ENCODE results near the gene NDUFS1. TPM values are rescaled to one million over a fixed set of nuclear protein-coding genes. Genes with fewer than 3 reads are reported as not detected.

The NDUFS1 gene
- total RNA-seq, 1 experiment from 2014 or later, result 110 TPM

DNA sequence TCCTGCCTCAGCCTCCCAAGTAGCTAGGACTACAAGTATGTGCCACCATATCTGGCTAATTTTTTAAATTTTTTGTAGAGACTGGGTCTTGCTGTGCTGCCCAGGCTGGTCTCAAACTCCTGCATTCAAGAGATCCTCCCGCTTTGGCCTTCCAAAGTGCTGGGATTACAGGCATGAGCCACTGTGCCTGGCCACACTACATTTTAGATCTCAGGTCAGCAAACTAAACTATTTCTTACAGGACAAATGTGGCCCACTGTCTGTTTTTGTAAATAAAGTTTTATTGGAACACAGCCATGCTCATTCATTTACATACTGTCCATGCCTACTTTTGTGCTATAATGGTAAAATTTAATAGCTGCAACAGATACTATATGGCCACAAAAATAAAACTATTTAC lies 91.0 kb downstream of the NDUFS1 start:
- CTCF ChIA-PET, result no interaction called here
- Histone ChIP-seq H3K9me2 (replicated peaks; ENCODE audit: low read length) (no peaks in the 10 kb centered on the region), H3K27me3 (ENCODE audit: low read length) (no peaks in the 10 kb centered on the region), H3F3A (ENCODE audit: low read length, unreplicated experiment) (no peaks in the 10 kb centered on the region), H3K36me3 (ENCODE audit: low read depth, low read length) (no peaks in the 10 kb centered on the region), H3K79me2 (ENCODE audit: low read length) (peaks cover 63% of the 10 kb centered on the region), H3K4me3 (ENCODE audit: low read length) (no peak overlapping the region), H3K4me1 (ENCODE audit: insufficient read depth, low read length) (no peaks in the 10 kb centered on the region), H3K9me3 (ENCODE audit: low read length) (no peaks in the 10 kb centered on the region), H4K20me1 (ENCODE audit: low read length) (no peaks in the 10 kb centered on the region), H2AFZ (ENCODE audit: low read length) (no peak overlapping the region), H3K27ac (ENCODE audit: low read length) (no peak overlapping the region), H3K4me2 (ENCODE audit: low read length) (no peak overlapping the region), H3K9ac (ENCODE audit: low read length) (no peak overlapping the region)
- POLR2A ChIA-PET (ENCODE audit: unreplicated experiment), result no interaction called here
- no TSS peak for BruUV-seq (replicated peaks)
- DNase-seq, result no peak
- no peak for ATAC-seq
- TF ChIP-seq EZH2phosphoT487 (IDR thresholded peaks at IDR 0.05; ENCODE audit: borderline replicate concordance, low read length), result no peak
- TF ChIP-seq, protein P1, sequence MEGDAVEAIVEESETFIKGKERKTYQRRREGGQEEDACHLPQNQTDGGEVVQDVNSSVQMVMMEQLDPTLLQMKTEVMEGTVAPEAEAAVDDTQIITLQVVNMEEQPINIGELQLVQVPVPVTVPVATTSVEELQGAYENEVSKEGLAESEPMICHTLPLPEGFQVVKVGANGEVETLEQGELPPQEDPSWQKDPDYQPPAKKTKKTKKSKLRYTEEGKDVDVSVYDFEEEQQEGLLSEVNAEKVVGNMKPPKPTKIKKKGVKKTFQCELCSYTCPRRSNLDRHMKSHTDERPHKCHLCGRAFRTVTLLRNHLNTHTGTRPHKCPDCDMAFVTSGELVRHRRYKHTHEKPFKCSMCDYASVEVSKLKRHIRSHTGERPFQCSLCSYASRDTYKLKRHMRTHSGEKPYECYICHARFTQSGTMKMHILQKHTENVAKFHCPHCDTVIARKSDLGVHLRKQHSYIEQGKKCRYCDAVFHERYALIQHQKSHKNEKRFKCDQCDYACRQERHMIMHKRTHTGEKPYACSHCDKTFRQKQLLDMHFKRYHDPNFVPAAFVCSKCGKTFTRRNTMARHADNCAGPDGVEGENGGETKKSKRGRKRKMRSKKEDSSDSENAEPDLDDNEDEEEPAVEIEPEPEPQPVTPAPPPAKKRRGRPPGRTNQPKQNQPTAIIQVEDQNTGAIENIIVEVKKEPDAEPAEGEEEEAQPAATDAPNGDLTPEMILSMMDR (conservative IDR thresholded peaks at IDR 0.05; ENCODE audit: low read depth, low read length), result no peak
- TF ChIP-seq EZH2 (IDR thresholded peaks at IDR 0.05; ENCODE audit: low read length, unreplicated experiment), result no peak
- intact Hi-C loops (cut with micrococcal nuclease), result no loop called here

Other genes with a start within 250 kb of the NDUFS1 start
- gene INO80D, start 73.3 kb downstream of the NDUFS1 start, total RNA-seq (2014; rRNA removed), result 8.8 and 9.7 TPM in 2 replicates
- gene EEF1B2, start 451 bp upstream of the NDUFS1 start, total RNA-seq (2014; rRNA removed), result 596 and 616 TPM in 2 replicates
- gene ZDBF2, start 115.2 kb upstream of the NDUFS1 start, total RNA-seq (2014; rRNA removed), result 1.9 and 4.2 TPM in 2 replicates